Measurements from ENCODE around the gene CCDC196.

- TF ChIP-seq CTCF (IDR thresholded peaks at IDR 0.05) (peak; percentile 58 to 79 (median 66)), EP300 (IDR thresholded peaks at IDR 0.05) (no peak), POLR2A (IDR thresholded peaks at IDR 0.05) (no peak), POLR2AphosphoS5 (IDR thresholded peaks at IDR 0.05) (no peak)
Observed at GRCh38 chr14:66495218-66496098, 9.3 kb downstream of the CCDC196 start.

Data from gastroesophageal sphincter (tissue), 3 donors.